Measurements from ENCODE around the gene MGLL.
"Not testable (repeated sequence)": the region's sequence is repeated elsewhere in the genome, so short reads cannot be mapped to it uniquely, and the experiment has no call there.

The MGLL gene

DNA sequence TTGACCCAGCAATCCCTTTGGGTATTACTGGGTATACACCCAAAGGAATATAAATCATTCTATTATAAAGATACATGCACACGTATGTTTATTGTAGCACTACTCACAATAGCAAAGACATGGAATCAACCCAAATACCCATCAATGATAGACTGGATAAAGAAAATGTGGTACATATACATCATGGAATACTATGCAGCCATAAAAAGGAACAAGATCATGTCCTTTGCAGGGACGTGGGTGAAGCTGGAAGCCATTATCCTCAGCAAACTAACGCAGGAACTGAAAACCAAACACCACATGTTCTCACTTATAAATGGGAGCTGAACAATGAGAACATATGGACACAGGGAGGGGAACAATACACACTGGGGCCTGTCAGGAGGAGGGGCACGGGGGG, 117.5 kb downstream of the MGLL start:
- not testable (repeated sequence) for DNase-seq

DNA sequence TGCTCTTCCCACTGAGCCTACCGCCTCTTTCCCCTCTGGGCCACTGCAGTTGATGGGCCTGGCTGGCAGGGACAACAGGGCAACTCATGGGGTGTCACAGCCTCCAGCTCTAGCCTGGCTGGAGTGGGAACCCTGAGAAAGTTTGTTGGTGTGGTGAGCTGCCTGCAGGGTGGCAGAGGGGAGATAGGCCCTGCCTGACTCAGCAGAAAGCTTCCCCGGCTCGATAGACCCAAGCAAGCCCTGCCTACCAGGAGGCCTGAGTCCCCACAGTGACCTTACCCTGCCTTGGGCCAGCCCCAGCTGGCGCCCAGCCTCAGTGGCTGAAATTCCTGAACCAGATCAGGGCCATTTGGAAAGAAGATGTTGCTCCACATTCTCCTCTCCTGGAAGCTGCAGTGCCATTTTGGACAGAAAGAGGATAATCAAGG, 120.2 kb downstream of the MGLL start:
- DNase-seq, result no peak

DNA sequence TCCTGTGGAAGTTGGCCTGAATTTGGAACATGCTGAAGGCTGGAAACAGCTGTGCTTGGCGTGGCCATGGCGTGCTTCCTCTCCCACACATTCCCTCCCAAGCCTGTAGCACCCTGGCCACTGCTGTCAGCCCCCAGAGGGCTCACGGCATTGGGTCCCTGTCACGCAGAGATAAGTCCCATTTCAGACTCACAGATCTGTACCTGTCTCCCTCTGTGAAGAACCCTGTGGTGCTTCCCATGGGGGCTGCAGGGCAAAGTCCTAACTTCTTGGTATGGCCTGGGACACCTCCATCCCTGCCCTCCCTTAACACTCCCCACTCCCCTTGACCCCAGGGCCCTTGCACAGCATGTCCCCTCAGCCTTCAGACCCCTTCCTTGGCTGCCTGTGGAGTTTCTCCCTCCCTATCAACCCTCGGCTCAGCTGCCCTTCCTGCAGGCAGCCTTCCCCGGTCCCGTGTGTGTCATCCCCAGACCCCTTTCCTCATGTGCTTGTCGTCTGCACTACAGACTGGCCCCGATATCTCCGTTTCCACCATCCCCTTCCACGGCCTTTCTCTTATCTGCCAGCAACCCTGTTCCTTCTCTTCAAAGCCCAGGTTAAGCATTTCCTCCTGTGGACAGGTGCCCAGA, 120.9 kb downstream of the MGLL start:
- no peak for DNase-seq

DNA sequence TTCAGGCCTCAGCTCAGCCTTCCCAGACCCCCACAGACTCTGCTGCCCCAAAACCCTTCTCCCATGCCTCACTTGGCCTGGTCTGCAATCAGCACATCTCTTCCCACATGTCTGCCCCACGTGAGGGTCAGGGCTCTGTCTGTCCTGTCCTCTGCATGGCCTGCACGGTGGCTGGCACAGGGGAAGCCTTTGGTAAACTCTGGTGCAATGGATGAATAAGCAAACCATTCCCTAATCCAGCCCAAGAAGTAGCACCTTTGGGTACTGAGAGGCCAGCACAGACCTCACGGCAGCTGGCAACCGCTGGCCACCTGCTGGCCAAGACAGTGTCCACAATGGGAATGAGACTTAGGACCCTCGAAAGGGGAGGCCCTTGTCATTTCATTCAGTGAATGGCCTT, 121.9 kb downstream of the MGLL start:
- DNase-seq, result no peak

DNA sequence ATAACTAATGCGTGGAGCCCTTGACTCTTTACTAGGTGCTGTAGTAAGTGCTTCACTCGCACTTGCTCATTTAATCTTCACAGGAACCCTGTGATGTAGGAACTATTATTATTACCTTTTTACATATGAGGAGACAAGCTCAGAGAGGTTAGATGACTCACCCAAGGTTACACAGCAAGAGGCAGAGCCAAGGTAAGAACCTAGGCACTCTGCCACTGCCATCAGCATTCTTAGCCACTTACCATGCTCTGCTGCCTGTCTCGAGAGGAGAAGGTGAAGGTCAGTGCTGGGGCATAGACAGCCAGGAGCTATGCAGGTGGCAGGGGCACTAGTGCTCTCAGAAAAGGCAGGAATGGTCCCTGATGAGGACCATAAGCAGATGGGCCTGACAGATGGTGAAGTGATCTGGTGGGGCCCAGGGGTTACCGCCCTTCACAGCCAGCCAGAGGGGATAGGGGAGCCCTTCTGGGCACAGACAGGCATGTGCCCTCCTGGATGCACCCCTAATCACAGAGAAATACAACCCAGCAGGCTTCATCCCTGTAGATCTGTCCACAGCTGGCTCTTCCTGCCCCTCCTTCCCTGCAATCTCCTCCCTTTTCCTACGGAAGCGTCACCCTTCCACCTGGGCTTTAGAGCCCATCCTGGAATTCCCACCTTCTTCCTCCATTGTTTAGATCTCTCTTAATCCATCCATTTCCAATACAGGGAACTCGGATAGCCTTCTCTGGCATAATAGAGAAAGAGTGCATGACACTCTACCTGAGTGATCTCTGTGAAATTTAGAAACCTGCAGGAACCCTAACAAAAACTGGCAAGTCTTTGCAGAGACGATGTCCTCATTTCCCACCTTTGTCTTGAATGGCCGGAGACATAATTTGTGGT, 122.7 kb downstream of the MGLL start:
- DNase-seq, result no peak

DNA sequence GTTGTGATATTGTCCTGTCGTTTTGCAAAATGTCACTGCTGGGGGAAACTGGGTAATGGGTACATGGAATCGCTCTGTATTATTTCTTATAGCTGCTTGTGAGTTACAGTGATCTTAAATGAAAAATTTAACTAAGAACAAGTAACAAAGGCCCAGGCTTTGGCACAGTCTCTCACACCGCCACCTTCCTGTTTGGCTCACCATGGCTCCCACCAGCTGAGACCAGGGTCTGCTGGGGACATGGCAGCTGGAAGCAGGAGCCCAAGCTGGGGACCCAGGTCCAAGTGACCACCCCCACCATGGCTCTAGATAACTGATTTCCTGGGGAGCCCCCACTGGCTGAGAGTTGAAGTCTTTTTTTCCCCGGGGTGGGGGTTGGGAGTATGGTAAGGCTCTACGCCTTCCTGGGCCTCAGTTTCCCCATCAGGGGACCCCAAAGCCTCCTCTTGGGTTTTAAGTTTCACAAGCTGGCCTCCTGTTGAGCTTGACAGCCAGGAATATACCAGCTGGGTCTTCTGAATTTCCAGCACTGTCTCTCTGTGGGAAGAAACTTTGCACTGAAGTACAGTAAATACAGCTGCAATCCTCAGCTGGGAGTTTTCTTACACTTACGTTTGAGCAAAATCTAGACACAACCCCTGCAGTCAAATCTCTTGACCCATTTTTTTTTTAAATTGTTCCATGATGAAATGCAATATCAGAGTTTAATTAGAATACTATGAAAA, 123.5 kb downstream of the MGLL start:
- no peak for DNase-seq

DNA sequence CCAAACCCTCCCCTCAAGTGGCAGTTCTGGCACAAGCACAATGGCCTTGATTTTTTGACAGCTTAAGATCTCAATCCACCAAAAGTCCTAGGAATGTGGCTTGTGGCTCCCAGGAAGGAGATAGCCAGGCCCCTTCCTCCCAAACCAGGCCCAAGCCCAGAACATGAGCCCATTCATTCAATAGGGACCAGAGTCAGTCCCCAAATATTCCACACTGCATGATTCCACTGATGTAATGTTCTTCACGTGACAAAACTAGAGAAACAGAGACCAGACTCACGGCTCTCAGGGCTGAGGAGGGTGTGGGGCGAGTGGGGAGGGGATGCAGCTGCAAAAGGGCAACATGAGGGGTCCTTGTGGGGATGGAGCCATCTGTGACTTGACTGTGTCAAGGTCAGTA, 124.0 kb downstream of the MGLL start:
- DNase-seq, result no peak

DNA sequence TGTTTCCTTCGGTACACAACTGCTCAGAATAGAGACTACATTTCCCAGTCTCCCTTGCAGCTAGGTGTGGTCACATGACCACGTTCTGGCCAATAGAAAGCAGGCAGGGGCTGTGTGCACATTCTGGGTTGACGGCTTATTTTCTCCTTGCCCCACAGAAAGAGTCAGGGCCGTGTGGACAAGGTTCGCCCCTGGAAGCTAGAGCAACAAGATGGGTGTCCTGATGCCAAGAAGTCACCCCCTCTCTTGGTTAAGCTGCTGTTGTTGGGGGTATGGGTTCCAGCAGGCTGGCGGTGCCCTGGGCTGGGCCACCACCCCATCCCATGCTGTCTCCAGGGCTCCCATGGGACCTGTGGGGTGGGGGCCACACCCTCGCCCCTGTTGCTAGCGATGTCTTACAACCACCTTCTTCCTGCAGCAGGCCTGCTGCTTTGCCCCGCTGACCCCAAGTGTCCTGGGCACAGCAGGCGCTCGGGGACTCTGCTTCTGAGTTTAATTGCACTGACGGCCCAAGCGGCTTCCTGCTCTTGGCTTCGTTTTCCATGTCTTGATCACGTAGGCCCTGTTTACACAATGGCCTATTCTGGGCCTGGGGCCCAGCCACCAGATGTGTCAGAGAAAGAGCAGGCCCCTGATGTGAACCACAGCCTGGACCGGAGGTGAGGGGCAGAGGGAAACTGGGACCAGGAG, 124.6 kb downstream of the MGLL start:
- peak in 13 of 14 donors; percentile 14 to 88 (median 63) for DNase-seq

DNA sequence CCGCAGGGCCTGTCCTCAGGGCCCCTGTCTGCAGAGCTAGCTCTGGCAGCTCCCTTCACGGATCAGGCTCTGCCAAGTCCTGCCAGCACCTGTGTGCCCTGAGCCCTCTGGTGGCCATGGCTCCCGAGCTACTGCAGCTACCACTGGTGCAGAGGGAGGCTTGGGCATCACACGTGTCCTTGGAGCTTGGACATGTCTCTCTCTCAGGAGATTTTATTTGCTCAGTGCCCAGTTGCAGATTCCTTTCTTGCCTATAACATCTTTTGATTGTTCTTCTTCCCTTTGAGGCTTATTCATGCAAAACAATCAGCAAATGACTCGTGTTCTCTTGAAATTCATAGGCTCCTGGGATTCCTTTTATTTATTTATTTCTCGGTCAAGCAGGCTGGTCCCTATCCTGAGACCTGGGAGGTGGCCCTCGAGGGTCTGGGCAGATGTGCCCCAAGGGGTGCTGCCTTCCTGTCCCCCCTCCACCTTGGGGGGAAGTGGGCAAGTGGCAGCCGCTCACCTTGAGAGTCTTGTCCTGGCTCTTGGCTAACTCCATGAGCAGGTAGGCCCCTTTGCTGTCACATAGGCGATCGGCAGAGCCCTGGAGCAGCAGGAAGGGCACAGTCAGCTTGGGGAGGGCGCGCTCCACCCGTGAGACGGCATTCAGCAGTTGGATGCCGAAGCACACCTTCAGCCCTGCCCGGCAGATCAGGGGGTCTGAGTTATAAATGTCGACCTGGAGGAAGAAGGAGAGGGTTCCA, 127.7 kb downstream of the MGLL start:
- DNase-seq, result peak in 1 of 14 donors; percentile 81

DNA sequence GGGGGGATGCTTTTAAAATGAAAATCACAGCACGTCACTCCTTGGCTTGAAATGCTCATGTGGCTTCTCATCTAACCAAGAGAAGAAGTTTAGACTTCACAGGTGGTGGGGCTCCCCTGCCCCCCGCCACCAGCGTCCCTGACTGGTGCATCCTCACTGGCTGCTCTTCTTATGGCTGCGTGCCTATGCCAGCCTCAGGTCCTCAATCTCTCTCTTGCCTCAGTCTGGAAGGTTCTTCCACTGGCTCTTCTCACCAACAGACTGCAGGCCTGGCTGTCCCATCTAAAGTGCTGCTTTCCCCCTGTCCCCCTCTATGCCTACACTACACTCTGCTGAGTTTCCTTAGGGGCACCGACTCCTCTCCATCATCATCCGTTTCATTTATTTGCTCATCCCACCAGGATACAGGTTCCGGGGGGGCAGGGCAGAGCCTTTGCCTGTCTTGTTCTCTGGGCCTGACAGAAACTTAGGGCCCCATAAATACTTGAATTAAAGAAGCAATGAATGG, 128.9 kb downstream of the MGLL start:
- no peak for DNase-seq

DNA sequence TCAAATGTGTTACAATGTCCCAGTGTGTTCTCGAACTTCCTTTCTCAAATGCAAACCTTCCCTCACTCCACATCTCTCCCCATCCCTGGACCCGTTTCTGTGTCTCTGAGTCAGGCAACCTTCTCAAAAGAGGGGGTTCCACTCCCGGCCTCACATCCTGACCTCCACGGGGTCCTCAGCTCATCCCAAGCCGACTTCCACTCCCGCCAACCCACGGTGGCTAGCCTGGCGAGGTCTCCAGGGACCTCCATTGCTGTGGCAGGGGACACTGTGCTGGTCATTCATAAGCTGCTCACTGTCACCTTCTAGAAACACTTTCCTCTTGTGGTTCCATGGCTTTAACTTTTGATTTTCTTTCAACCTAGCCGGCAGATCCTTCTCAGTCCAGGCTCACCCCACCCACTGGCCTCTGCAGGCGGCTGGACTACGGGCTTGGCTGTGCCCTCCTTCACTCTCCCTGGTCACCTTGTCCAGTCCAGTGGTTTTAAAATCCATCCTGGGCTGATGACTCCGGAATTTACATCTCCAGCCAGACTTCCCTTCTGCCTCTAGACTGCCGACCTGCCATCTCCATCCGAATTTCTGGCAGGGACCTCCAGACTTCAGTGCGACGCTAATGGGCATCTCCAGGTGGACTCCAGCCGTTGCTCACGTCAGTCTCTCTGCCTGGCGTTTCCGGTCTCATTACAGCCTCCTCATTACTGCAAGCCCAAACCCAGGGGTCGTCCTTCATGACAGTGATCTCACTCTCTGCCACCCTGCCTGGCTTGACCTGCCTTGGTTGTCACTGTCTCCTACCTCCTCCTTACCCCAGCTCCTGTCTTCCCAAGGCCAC, 129.6 kb downstream of the MGLL start:
- no peak for DNase-seq

DNA sequence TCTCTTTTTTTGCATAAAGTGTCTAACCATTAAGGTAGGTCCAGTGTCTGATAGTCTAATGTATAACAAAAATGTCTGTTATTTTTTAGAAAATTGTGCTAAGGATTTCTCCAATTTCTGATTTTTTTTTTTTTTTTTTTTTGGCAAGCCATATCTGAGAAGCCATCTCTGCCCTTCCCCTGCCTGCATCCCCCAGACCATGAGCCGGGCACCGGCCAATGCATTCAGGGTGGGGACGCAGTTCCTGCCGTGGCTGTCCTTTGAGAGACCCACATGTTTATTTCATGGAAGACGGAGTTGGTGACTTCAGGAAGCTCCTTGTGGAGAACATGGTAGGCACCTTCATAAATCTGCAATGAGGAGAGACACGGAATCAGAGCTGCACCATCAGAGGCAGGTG, 130.3 kb downstream of the MGLL start:
- no peak for DNase-seq

DNA sequence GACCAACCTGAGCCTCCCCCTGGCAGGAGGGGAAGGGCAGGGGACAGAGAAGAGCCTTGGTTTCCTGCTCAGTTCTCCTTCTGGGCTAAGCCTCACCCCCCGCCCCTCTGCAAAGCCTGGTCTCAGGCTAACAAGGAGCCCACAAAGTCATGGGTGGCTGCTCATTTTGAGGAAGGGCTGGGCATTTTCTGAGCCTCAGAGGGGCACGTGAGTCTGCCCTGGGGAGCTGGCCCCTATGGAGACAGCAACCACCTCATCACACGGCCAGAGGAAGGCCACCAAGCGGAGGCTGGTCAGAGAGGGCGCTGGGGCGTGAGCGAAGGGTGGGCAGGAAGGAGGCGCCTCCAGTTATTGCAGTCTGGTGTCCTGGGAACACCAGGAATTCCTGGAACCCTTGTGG, 130.8 kb downstream of the MGLL start:
- no peak for DNase-seq

DNA sequence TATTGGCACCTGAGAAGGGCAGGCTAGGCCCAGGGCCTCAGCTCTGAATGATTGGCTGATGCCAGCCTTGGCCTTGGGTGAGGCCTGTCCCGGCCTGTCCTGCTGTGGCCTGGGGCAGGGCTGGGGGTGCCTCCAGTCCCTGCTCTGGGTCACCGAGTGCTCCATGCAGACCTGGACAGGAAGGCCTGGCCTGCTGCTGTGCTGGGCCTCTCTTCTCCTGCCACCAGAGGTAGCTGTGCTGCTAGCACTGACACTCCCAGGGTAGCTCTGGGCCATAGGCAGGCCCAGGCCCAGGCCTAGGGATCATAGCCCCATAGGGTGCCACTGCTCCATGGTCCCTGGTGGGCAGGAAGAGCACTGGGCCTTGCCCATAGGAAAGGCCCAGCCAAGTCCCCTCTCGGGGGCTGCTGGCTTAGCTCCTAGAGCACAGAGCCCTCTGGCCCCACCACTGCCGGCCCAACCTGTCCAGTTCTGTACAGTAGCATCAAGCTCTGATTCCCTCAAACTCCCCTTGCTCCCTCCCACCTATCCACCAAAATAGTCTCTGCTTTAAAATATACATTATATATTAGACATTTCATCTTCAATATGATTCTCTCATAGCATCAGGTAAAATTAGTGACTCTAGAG, 131.4 kb downstream of the MGLL start:
- no peak for DNase-seq

DNA sequence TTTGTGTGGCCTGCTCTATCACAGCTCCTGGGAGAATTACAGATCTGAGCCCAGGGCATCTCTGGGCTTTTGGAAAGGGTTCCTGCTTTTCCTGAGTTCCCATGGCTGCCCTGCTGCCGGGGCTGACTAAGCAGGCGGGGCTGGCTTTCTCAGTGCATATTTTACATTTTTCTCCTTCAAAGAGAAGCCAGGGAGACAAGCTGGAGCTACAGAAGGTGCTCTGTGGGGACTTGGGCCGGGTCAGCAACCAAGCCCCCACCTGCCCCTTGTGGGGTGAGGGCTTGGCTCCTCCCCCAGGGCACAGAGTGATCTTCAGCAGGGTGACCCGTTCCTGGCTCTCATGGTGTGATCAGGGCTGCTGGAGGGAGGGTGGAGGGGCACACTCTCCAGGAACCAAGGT, 132.2 kb downstream of the MGLL start:
- DNase-seq, result no peak

DNA sequence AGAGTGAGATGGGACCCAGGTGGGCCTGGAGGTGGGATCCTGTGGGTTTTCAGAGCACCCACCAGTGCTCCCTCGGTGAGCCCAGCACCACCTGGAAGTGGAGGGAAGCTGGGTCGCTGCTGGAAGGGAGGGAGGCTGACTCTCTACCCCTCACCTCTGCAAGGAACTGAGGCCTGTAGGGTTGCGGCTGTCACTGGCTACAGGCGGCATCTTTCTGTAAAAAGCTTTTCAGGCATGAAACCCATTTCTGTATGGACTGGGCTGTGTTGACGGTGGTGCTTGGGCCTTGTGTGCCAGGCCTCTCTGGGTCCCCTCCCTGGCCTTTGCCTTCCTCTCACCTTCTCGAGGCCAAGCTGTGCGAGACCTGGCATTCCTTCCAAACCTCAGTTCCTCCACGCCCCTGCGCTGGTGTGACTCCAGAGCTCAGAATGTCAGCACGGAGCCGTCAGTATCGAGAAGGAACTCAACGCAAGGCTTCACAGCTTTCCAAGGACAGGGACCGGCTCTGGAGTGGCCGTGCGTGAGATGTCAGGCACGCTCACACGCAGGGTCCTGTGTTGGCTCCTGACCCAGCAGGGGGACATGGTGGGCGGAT, 133.0 kb downstream of the MGLL start:
- no peak for DNase-seq

DNA sequence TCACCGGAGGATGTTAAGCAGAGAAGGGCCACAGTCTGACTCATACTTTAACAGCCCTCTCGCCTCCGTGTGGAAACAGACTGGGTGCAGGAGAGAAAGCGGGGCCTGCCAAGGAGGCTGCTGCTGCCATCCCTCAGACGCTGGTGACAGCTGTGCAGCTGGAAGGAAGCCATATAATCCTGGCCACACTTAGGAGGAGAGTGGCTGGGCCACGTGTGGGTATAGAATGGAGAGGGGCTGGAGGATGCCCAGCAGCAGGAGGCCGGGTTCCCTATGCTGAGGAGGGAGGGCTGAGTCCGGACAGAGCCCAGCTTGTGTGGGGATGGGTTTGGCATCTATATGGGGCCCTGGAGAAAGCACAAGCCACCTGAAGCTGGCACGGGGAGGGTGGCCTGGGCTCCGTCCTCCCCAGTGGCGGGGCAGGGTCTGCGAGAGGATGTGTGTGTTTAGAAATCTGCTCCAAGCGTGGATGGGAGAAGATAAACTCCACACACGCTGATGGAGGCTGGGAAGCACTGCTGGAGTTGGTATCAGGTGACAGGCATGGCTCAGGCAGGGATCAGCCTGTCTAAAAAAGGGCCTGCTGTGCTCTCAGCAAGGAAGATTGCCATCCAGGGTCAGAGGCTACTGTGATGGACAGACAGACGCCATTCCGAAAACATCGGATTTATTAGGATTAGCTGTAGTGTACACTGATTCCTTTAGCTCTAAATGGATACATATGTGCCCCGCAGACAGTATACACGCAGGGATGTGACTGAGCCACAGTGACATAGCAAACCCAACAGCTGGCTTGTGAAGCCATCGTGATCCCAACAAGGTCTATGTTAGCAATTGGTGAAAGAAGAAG, 133.7 kb downstream of the MGLL start:
- peak in 3 of 14 donors; percentile 13 to 33 (median 30) for DNase-seq

DNA sequence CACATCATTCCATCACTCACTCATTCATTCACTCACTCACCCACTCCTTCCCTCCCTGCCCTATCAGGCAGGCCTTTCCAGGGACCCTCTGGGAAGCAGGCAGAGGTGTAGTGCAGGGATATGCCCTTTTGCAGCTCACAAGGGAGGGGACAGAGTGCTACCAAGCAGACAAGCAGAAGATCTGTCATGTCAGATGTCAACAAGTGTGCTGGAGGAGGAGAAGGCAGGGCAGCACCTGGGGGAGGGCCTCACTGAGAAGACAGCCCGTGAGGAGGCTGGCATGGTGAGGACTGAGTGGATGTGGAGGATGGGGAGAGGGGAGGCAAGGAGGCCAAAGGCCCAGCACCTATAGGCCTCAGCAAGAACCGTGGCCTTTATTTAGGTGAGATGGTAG, 134.3 kb downstream of the MGLL start:
- DNase-seq, result no peak

DNA sequence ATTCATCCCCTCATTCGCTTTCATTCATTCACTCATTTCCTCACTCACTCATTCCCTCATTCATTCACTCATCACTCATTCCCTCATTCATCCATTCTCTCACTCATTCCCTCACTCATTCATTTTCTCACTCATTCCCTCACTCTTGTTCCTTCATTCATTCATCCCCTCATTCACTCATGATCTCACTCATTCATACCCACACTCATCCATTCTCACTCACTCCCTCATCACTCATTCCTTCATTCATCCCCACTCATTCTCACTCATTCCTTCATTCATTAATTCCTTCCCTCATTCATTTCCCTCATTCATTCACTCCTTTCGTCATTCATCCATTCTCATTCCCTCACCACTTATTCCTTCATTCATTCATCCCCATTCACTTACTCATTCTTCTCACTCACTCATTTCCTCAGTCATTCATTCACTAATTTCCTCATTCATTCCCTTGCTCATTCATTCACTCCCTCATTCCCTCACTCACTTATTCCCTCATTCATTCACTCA, 135.0 kb downstream of the MGLL start:
- no peak for DNase-seq

Data from C1 segment of cervical spinal cord (tissue), 14 donors.